Measurements from ENCODE around the gene CHCHD2.

DNA sequence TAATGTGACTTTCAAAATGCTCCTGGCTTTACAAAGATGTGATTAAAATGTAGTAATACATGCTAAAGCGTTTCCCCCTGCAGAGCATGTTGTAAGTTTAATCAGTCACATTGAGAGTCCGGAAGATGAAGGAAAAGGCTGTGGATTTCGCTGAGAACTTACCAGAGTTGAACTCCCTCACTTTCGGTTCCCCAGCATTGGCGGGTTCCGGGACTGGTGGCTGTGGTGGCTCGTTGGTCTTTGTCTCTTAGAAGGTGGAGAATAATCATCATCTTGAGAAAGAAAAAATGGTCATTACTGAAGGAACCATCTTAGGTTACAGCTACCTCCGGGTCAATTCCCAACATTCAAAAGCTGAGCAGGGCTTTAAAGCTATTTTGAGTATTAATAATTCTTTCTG, 19.6 kb upstream of the CHCHD2 start:
- TF ChIP-seq, protein P1, sequence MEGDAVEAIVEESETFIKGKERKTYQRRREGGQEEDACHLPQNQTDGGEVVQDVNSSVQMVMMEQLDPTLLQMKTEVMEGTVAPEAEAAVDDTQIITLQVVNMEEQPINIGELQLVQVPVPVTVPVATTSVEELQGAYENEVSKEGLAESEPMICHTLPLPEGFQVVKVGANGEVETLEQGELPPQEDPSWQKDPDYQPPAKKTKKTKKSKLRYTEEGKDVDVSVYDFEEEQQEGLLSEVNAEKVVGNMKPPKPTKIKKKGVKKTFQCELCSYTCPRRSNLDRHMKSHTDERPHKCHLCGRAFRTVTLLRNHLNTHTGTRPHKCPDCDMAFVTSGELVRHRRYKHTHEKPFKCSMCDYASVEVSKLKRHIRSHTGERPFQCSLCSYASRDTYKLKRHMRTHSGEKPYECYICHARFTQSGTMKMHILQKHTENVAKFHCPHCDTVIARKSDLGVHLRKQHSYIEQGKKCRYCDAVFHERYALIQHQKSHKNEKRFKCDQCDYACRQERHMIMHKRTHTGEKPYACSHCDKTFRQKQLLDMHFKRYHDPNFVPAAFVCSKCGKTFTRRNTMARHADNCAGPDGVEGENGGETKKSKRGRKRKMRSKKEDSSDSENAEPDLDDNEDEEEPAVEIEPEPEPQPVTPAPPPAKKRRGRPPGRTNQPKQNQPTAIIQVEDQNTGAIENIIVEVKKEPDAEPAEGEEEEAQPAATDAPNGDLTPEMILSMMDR (conservative IDR thresholded peaks at IDR 0.05; ENCODE audit: low read length), result no peak
- no peak for TF ChIP-seq EZH2phosphoT487 (IDR thresholded peaks at IDR 0.05; ENCODE audit: borderline replicate concordance, low read depth, low read length)
